Spleen (tissue), 7 donors: ENCODE measurements around the gene TSPAN14.

Source experiments
- CTCF ChIP-seq, 11 experiments: fragments of 200-600 bp in 7 of 11; fragments of 450-650 bp in 4 of 11; sonication (generic) in 4 of 11; IDR thresholded peaks in 8 of 11; conservative IDR thresholded peaks in 3 of 11; 1 replicate in 7 of 11; 2 replicates in 4 of 11; pipeline versions ENCODE4 v1.4.0 to v1.8.0; 2016 to 2021; ENCODE audit warnings: antibody characterized with exemption in 11 of 11, inconsistent platforms in 4 of 11, mild to moderate bottlenecking in 1 of 11
- POLR2A ChIP-seq, 3 donors: fragments of 450-650 bp; IDR thresholded peaks; one replicate each; pipeline ENCODE4 v1.5.1; 2017; ENCODE audit warnings: antibody characterized with exemption in 3 of 3, mild to moderate bottlenecking in 1 of 3
- POLR2AphosphoS5 ChIP-seq, 3 donors: sonication (generic); formaldehyde crosslinking; IDR thresholded peaks; one replicate each; pipeline ENCODE4 v1.5.1; 2017; ENCODE audit warnings: antibody characterized with exemption in 3 of 3
- donor health status: DM: no; HTN: no; CAD: no; lungs with moderate emphysema.
- donor health status: DM: no; HTN: no; CAD: no.
- donor health status: DM: no; HTN: no; CAD: no.

- TF ChIP-seq CTCF (IDR thresholded peaks at IDR 0.05 in 8 of 11, conservative IDR thresholded peaks at IDR 0.05 in 3 of 11), result no peak
- TF ChIP-seq POLR2A (IDR thresholded peaks at IDR 0.05), result no peak
- TF ChIP-seq POLR2AphosphoS5 (IDR thresholded peaks at IDR 0.05), result no peak
Measured at GRCh38 chr10:80476685-80477084, 22.6 kb downstream of the TSPAN14 start.
